ENCODE results near the gene ZNF831.

Gene ZNF831

GRCh38 chr20:59253779-59254319, 90.2 kb downstream of the ZNF831 start:
- no peak for DNase-seq

- no peak for DNase-seq
Observed at GRCh38 chr20:59255256-59255655, 91.6 kb downstream of the ZNF831 start.

- no peak for DNase-seq
Observed at GRCh38 chr20:59258221-59258621, 94.6 kb downstream of the ZNF831 start.

- DNase-seq: no peak
Observed at GRCh38 chr20:59259946-59260345, 96.3 kb downstream of the ZNF831 start.

GRCh38 chr20:59265298-59265697, 101.7 kb downstream of the ZNF831 start:
- DNase-seq: no peak

- DNase-seq: no peak
Observed at GRCh38 chr20:59268870-59269269, 105.2 kb downstream of the ZNF831 start.

- no peak for DNase-seq
Observed at GRCh38 chr20:59269411-59270025, 105.9 kb downstream of the ZNF831 start.

- DNase-seq: no peak
Observed at GRCh38 chr20:59270380-59270779, 106.8 kb downstream of the ZNF831 start.

- no peak for DNase-seq
Observed at GRCh38 chr20:59273739-59274357, 110.2 kb downstream of the ZNF831 start.

GRCh38 chr20:59276938-59277337, 113.3 kb downstream of the ZNF831 start:
- DNase-seq: no peak

GRCh38 chr20:59284470-59284869, 120.8 kb downstream of the ZNF831 start:
- DNase-seq: no peak

- no peak for DNase-seq
Observed at GRCh38 chr20:59289994-59290393, 126.4 kb downstream of the ZNF831 start.

- no peak for DNase-seq
Observed at GRCh38 chr20:59291740-59292383, 128.2 kb downstream of the ZNF831 start.

GRCh38 chr20:59295531-59295930, 131.9 kb downstream of the ZNF831 start:
- no peak for DNase-seq

- DNase-seq: no peak
Observed at GRCh38 chr20:59297686-59298085, 134.1 kb downstream of the ZNF831 start.

GRCh38 chr20:59299945-59300332, 136.3 kb downstream of the ZNF831 start:
- DNase-seq: no peak

GRCh38 chr20:59300333-59301081, 136.9 kb downstream of the ZNF831 start, which contains the start of gene EDN3:
Gene EDN3 (plus strand): TSS chr20:59300611. CDS start chr20:59300813, 202 bp downstream.
- DNase-seq: no peak

GRCh38 chr20:59301343-59302007, 137.9 kb downstream of the ZNF831 start:
- DNase-seq: no peak

- no peak for DNase-seq
Observed at GRCh38 chr20:59305908-59306655, 142.5 kb downstream of the ZNF831 start.

- no peak for DNase-seq
Observed at GRCh38 chr20:59307270-59307669, 143.6 kb downstream of the ZNF831 start.

Measured in activated CD8-positive, alpha-beta memory T cell treated with anti-CD3 and anti-CD28 coated beads, Interleukin-2, amount 50 U/mL, for 48 hours (primary cell).